Measurements from ENCODE around the gene ZC3H4. TPM values are rescaled to one million over a fixed set of nuclear protein-coding genes. Genes with fewer than 3 reads are reported as not detected.

The ZC3H4 gene
- total RNA-seq, 1 donor from 2014 or later, result 53.1 TPM

- Mint-ChIP-seq H3K27ac (ENCODE audit: unreplicated experiment) (no peak overlapping the region), H3K9me3 (ENCODE audit: unreplicated experiment) (no peaks in the 10 kb centered on the region), H3K4me3 (ENCODE audit: unreplicated experiment) (no peak overlapping the region), H3K4me1 (ENCODE audit: unreplicated experiment) (peaks cover 42% of the 10 kb centered on the region), H3K27me3 (ENCODE audit: unreplicated experiment) (no peaks in the 10 kb centered on the region), H3K36me3 (ENCODE audit: unreplicated experiment) (peaks cover 11% of the 10 kb centered on the region)
- no peak for DNase-seq (ENCODE audit: extremely low spot score, unreplicated experiment)
- no peak for TF ChIP-seq CTCF (IDR thresholded peaks at IDR 0.05)
Measured at GRCh38 chr19:47097396-47098201, 16.0 kb downstream of the ZC3H4 start.

DNA sequence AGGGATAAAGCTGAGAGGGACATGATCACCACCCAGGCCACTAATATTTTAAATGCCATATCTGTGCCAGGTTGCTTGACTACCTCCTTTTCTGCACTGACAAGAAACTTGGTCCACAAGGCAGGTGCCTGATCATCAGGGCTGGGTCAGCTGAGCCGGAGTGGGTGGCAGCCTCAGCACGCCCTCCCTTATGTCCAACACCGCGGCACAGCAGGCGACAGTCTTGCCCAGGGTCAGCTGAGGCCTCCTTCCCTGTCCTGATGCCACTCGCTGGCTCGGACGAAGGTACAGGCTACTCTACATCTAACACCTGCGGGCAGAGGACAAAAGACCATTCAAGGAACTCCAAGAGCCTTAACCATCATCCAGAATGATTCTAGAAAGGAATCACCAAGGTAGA lies 16.9 kb downstream of the ZC3H4 start:
- peaks cover 13% of the 10 kb centered on the region for H3K36me3 Mint-ChIP-seq (ENCODE audit: unreplicated experiment)
- no peaks in the 10 kb centered on the region for H3K9me3 Mint-ChIP-seq (ENCODE audit: unreplicated experiment)
- DNase-seq (ENCODE audit: extremely low spot score, unreplicated experiment), result no peak
- peaks cover 33% of the 10 kb centered on the region for H3K4me1 Mint-ChIP-seq (ENCODE audit: unreplicated experiment)
- no peak for TF ChIP-seq CTCF (IDR thresholded peaks at IDR 0.05)
- H3K27me3 Mint-ChIP-seq (ENCODE audit: unreplicated experiment), result no peaks in the 10 kb centered on the region
- peak overlapping the region; percentile 4 for H3K27ac Mint-ChIP-seq (ENCODE audit: unreplicated experiment)
- H3K4me3 Mint-ChIP-seq (ENCODE audit: unreplicated experiment), result no peak overlapping the region

GRCh38 chr19:47096100-47096704 lies 17.4 kb downstream of the ZC3H4 start:
- no peak for TF ChIP-seq CTCF (IDR thresholded peaks at IDR 0.05)
- no peak for DNase-seq (ENCODE audit: extremely low spot score, unreplicated experiment)

DNA sequence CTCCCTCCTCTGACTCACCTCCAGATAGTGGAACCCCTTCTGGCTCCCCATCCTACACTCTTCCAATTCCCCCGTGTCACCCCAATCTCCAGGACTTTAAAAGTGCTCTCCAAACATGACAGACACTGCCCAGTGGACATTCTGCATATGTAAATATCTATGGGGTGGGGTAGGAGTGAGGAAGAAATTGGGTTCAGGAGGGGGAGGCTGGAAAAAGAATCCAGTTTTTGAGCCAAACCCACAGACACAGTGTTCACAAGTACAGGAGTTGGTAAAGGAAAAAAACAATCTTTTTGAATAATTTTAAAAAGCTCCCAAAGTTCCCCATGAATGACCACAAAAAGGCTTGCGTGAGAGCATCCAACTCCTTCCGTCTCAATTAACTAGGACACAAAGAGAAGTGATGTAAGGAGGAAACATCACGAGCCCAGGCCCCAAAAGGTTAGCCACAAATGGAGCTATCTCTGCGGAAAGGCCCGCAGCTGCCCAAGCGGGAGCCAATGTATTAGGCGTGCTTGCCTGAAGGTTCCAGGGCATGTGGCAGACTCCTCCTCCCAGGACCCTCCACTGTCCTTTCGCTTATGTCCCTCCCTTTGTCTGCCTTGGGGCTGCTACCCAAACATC lies 18.0 kb downstream of the ZC3H4 start:
- Mint-ChIP-seq H3K4me3 (ENCODE audit: unreplicated experiment) (no peak overlapping the region), H3K27ac (ENCODE audit: unreplicated experiment) (peak overlapping the region; percentile 24), H3K36me3 (ENCODE audit: unreplicated experiment) (peaks cover 16% of the 10 kb centered on the region), H3K9me3 (ENCODE audit: unreplicated experiment) (no peaks in the 10 kb centered on the region), H3K4me1 (ENCODE audit: unreplicated experiment) (peaks cover 33% of the 10 kb centered on the region), H3K27me3 (ENCODE audit: unreplicated experiment) (no peaks in the 10 kb centered on the region)
- DNase-seq (ENCODE audit: extremely low spot score, unreplicated experiment), result no peak
- no peak for TF ChIP-seq CTCF (IDR thresholded peaks at IDR 0.05)

More at GRCh38 chr19:47096100-47096704, 17.4 kb downstream of the ZC3H4 start:
- Mint-ChIP-seq H3K27ac (ENCODE audit: unreplicated experiment) (peak overlapping the region; percentile 24), H3K27me3 (ENCODE audit: unreplicated experiment) (no peaks in the 10 kb centered on the region), H3K4me1 (ENCODE audit: unreplicated experiment) (peaks cover 33% of the 10 kb centered on the region), H3K36me3 (ENCODE audit: unreplicated experiment) (peaks cover 13% of the 10 kb centered on the region), H3K4me3 (ENCODE audit: unreplicated experiment) (no peak overlapping the region), H3K9me3 (ENCODE audit: unreplicated experiment) (no peaks in the 10 kb centered on the region)

Measured in osteocyte (in vitro differentiated cells).